OCI-LY7 (cell line): ENCODE results near the gene TARM1. TPM values are rescaled to one million over a fixed set of nuclear protein-coding genes. Genes with fewer than 3 reads are reported as not detected.

Experiments used
- BruUV-seq: library from RNA; stranded (reverse); fragments of 400-500 nt; replicated peaks from 2 replicates; lab custom pipeline; 2021; lab: Mats Ljungman, UMichigan
- CTCF ChIA-PET: fragments of 300-600 bp; sonication (Branson Sonifier 250); formaldehyde crosslinking; loops from one replicate; lab custom pipeline; 2022; ENCODE audit warnings: antibody characterized with exemption; ENCODE audit not compliant: unreplicated experiment; lab: Charles Lee
- POLR2A ChIA-PET: fragments of 300-600 bp; sonication (Branson Sonifier 250); formaldehyde crosslinking; loops from one replicate; lab custom pipeline; 2022; ENCODE audit warnings: antibody characterized with exemption; lab: Charles Lee
- DNase-seq: peaks from one replicate; pipeline ENCODE4 v3.0.0-alpha.2; 2015; ENCODE audit warnings: low spot score
- H2AFZ ChIP-seq: fragments of 200-600 bp; sonication (generic), shearing (Covaris generic); 2 replicates; pipeline ENCODE4 v1.6.1; 2014; ENCODE audit warnings: mild to moderate bottlenecking, antibody characterized with exemption, low read length, moderate library complexity
- H3K27ac ChIP-seq: fragments of 200-600 bp; sonication (generic); 2 replicates; pipeline ENCODE4 v1.5.1; 2014; ENCODE audit warnings: mixed run types, low read depth, mild to moderate bottlenecking, moderate library complexity, low read length, inconsistent platforms; ENCODE audit not compliant: poor library complexity, severe bottlenecking
- H3K36me3 ChIP-seq: fragments of 200-600 bp; sonication (generic); 2 replicates; pipeline ENCODE4 v1.6.1; 2014; ENCODE audit warnings: mild to moderate bottlenecking, antibody characterized with exemption, low read length, moderate library complexity, mixed read lengths; ENCODE audit not compliant: insufficient read depth
- H3K4me1 ChIP-seq: fragments of 200-600 bp; sonication (generic); 2 replicates; pipeline ENCODE4 v1.5.1; 2014; ENCODE audit warnings: mild to moderate bottlenecking, low read length; ENCODE audit not compliant: insufficient read depth, poor library complexity, severe bottlenecking
- H3K4me2 ChIP-seq: fragments of 200-600 bp; sonication (generic); 2 replicates; pipeline ENCODE4 v1.6.1; 2014; ENCODE audit warnings: mild to moderate bottlenecking, low read length
- H3K4me3 ChIP-seq: fragments of 200-600 bp; sonication (generic); 2 replicates; pipeline ENCODE4 v1.5.1; 2014; ENCODE audit warnings: mild to moderate bottlenecking, low read depth, low read length; ENCODE audit not compliant: poor library complexity, severe bottlenecking
- H3K79me2 ChIP-seq: fragments of 200-600 bp; sonication (generic); 2 replicates; pipeline ENCODE4 v1.6.1; 2016; ENCODE audit warnings: low read depth, mild to moderate bottlenecking, low read length, moderate library complexity, mixed read lengths; ENCODE audit not compliant: insufficient read depth
- H3K9me2 ChIP-seq: fragments of 200-600 bp; sonication (generic); 2 replicates; pipeline ENCODE4 v1.6.1; 2016; ENCODE audit warnings: mild to moderate bottlenecking, low read length, mixed read lengths; ENCODE audit not compliant: insufficient read depth
- H3K9me3 ChIP-seq: fragments of 200-600 bp; sonication (generic); 2 replicates; pipeline ENCODE4 v1.6.1; 2014; ENCODE audit warnings: mild to moderate bottlenecking, mixed run types, low read length, mixed read lengths
- H4K20me1 ChIP-seq: fragments of 200-600 bp; sonication (generic); 2 replicates; pipeline ENCODE4 v1.6.1; 2014; ENCODE audit warnings: mild to moderate bottlenecking, antibody characterized with exemption, low read length, moderate library complexity, mixed read lengths; ENCODE audit not compliant: insufficient read depth
- EZH2phosphoT487 ChIP-seq: fragments of 200-600 bp; sonication (generic); IDR thresholded peaks from 2 replicates; pipeline ENCODE4 v1.6.1; 2018; ENCODE audit warnings: low read depth, borderline replicate concordance, mild to moderate bottlenecking, mixed run types, antibody characterized with exemption, low read length, moderate library complexity, mixed read lengths
- intact Hi-C: fragments of 100-400 bp; cut with micrococcal nuclease; formaldehyde crosslinking; loops from one replicate; pipeline ENCODE4 v1.10.0; 2022; ENCODE audit not compliant: unreplicated experiment
- total RNA-seq, 2 experiments: library from RNA; depleted of rRNA in 1 of 2; stranded (reverse); fragments of >200 nt in 1 of 2; shearing (Covaris generic) in 1 of 2; gene quantifications; 2 replicates each; pipeline ENCODE4 v1.2.3, GENCODE V29; 2014 to 2022
- TF ChIP-seq, protein P1 (sequence below): fragments of 200-600 bp; sonication (generic); conservative IDR thresholded peaks from 2 replicates; pipeline ENCODE4 v1.5.1; 2014; ENCODE audit warnings: mild to moderate bottlenecking, antibody characterized with exemption, low read length, moderate library complexity, mixed read lengths

The TARM1 gene
- total RNA-seq, 2 experiments from 2014 or later: not detected

DNA sequence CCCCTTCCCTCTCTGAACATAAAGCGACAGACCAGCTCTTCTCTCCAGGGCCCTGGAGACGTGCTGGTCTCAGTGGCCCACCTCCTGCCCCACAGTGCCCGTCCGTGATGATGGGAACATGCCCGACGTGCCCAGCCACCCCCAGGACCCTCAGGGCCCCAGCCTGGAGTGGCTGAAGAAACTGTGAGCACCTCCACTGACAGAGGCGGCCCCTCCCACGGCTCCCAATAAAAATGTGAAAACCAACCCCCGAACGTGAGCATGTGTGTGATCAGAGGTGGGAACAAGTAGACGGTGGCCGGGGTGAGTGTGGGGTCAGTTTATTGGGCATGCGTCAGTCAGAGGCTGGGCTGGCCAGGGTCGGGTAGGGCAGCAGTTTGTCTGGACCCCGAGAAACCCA is 25.6 kb upstream of the TARM1 start:
- Histone ChIP-seq H3K9me3 (no peaks in the 10 kb centered on the region), H3K27ac (no peak overlapping the region), H3K79me2 (peaks cover 27% of the 10 kb centered on the region; the same call in 1 of the 2 replicates), H4K20me1 (no peaks in the 10 kb centered on the region), H2AFZ (no peak overlapping the region), H3K4me2 (no peak overlapping the region), H3K4me1 (peaks cover 11% of the 10 kb centered on the region), H3K9me2 (no peaks in the 10 kb centered on the region), H3K36me3 (peaks cover 63% of the 10 kb centered on the region), H3K4me3 (no peak overlapping the region)
- BruUV-seq: no TSS peak
- no peak for DNase-seq
- TF ChIP-seq, protein P1, sequence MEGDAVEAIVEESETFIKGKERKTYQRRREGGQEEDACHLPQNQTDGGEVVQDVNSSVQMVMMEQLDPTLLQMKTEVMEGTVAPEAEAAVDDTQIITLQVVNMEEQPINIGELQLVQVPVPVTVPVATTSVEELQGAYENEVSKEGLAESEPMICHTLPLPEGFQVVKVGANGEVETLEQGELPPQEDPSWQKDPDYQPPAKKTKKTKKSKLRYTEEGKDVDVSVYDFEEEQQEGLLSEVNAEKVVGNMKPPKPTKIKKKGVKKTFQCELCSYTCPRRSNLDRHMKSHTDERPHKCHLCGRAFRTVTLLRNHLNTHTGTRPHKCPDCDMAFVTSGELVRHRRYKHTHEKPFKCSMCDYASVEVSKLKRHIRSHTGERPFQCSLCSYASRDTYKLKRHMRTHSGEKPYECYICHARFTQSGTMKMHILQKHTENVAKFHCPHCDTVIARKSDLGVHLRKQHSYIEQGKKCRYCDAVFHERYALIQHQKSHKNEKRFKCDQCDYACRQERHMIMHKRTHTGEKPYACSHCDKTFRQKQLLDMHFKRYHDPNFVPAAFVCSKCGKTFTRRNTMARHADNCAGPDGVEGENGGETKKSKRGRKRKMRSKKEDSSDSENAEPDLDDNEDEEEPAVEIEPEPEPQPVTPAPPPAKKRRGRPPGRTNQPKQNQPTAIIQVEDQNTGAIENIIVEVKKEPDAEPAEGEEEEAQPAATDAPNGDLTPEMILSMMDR: no peak
- TF ChIP-seq EZH2phosphoT487: no peak
- ChIA-PET POLR2A (no interaction called here), CTCF (no interaction called here)
- intact Hi-C loops: no loop called here

DNA sequence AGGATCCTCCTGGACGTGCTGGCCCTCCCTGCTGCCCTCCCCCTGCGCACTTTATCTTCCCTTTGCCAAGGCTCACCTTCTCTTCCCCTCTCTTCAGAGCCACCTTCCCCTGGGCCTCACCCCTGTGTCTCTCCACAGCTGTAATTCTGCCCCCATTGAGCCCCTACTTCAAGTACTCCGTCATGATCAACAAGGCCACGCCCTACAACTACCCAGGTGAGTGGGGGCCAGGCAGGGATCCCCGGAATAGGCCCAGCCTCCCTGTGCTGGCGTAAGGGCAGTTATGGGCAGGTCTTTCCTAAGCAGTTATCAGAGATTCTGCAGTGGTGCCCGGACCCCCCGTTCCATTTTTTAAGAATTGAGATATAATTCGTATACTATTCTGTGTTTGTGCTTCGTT is 24.6 kb upstream of the TARM1 start:
- intact Hi-C loops: no loop called here
- Histone ChIP-seq H3K4me1 (peaks cover 11% of the 10 kb centered on the region), H3K9me3 (no peaks in the 10 kb centered on the region), H2AFZ (no peak overlapping the region), H3K9me2 (no peaks in the 10 kb centered on the region), H3K79me2 (peaks cover 27% of the 10 kb centered on the region; the same call in 1 of the 2 replicates), H3K27ac (no peak overlapping the region), H3K36me3 (peaks cover 57% of the 10 kb centered on the region), H3K4me3 (no peak overlapping the region), H3K4me2 (no peak overlapping the region), H4K20me1 (no peaks in the 10 kb centered on the region)
- BruUV-seq: no TSS peak
- TF ChIP-seq, protein P1: no peak
- no peak for TF ChIP-seq EZH2phosphoT487
- DNase-seq: no peak
- CTCF ChIA-PET: no interaction called here
- POLR2A ChIA-PET: no interaction called here

DNA sequence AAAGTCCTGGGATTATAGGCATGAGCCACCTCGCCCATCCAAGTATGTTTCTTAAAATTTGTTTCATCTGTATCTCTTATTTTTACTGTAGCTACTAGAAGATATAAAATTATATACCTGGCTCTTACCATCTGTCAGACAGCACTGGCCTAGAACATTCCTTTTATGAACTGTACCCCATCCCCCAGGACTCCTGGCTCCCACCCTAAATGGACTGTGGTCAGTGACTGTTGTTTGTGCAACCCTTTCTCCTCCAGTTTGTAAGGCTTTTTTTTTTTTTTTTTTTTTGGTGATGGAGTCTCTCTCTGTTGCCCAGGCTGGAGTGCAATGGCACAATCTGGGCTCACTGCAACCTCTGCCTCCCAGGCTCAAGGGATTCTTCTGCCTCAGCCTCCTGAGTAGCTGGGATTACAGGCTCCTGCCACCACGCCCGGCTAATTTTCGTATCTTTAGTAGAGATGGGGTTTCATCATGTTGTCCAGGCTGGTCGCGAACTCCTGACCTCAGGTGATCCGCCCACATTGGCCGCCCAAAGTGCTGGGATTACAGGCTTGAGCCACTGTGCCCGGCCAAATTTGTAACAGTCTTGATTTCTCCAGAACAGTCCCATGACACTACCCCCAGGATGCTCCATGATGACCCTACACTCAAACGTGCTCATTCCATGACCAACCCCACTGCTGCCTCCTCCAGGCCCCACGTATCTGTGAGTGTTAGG is 24.0 kb upstream of the TARM1 start:
- peaks cover 27% of the 10 kb centered on the region; the same call in 1 of the 2 replicates for H3K79me2 ChIP-seq

More for the DNA sequence above, 24.0 kb upstream of the TARM1 start:
- peaks cover 11% of the 10 kb centered on the region for H3K4me1 ChIP-seq
- no peak overlapping the region for H2AFZ ChIP-seq
- intact Hi-C loops: no loop called here
- H3K9me2 ChIP-seq: no peaks in the 10 kb centered on the region
- CTCF ChIA-PET: no interaction called here
- no peak overlapping the region for H3K4me3 ChIP-seq
- DNase-seq: no peak
- H3K4me2 ChIP-seq: no peak overlapping the region
- BruUV-seq: no TSS peak
- H3K36me3 ChIP-seq: peaks cover 51% of the 10 kb centered on the region
- no peaks in the 10 kb centered on the region for H3K9me3 ChIP-seq
- POLR2A ChIA-PET: no interaction called here
- no peaks in the 10 kb centered on the region for H4K20me1 ChIP-seq
- TF ChIP-seq, protein P1: no peak
- no peak for TF ChIP-seq EZH2phosphoT487
- no peak overlapping the region for H3K27ac ChIP-seq
